NT2/D1 (cell line): ENCODE measurements around the gene POU3F3.

Experiments
- SUZ12 ChIP-seq: IDR thresholded peaks from 2 replicates; pipeline ENCODE4 v1.6.1; 2011; ENCODE audit not compliant: insufficient read length, insufficient read depth; ENCODE audit errors: extremely low read depth
- YY1 ChIP-seq: IDR thresholded peaks from 2 replicates; pipeline ENCODE4 v1.6.1; 2011; ENCODE audit not compliant: insufficient read length, insufficient read depth
- ZNF274 ChIP-seq: IDR thresholded peaks from 2 replicates; pipeline ENCODE4 v1.6.1; 2011; ENCODE audit warnings: mild to moderate bottlenecking, low read depth, low read length

- TF ChIP-seq YY1 (no peak), ZNF274 (no peak), SUZ12 (no peak)
Measured at GRCh38 chr2:104878863-104879512, 25.1 kb downstream of the POU3F3 start.
